K562 (cell line): ENCODE data around the gene ANKLE1. TPM values are rescaled to one million over a fixed set of nuclear protein-coding genes. Genes with fewer than 3 reads are reported as not detected.

Experiments
- ADNP ChIP-seq: fragments of 200-800 bp; sonication (Bioruptor generic); IDR thresholded peaks from 2 replicates; pipeline ENCODE4 v1.6.1; 2016; ENCODE audit warnings: missing genetic modification characterization, missing compliant biosample characterization
- BCOR ChIP-seq: fragments of 450-650 bp; IDR thresholded peaks from 2 replicates; pipeline ENCODE4 v1.6.1; 2016
- CBX1 ChIP-seq: sonication (generic); IDR thresholded peaks from 2 replicates; pipeline ENCODE4 v1.6.1; 2016; ENCODE audit warnings: antibody characterized with exemption, low read depth, mild to moderate bottlenecking
- CHD1 ChIP-seq: fragments of 200-600 bp; sonication (generic); IDR thresholded peaks from one replicate; pipeline ENCODE4 v1.6.1; 2012; ENCODE audit warnings: mild to moderate bottlenecking, moderate library complexity, low read length, inconsistent platforms
- CREB1 ChIP-seq, 2 experiments: sonication (generic) in 1 of 2; formaldehyde crosslinking in 1 of 2; IDR thresholded peaks; 2 replicates each; pipeline versions ENCODE4 v1.6.1 to v1.8.0; 2012 to 2022; ENCODE audit warnings: inconsistent platforms in 1 of 2, mild to moderate bottlenecking in 1 of 2, missing genetic modification reagents in 1 of 2, moderate library complexity in 1 of 2
- CTBP1 ChIP-seq: fragments of 450-650 bp; IDR thresholded peaks from 2 replicates; pipeline ENCODE4 v1.6.1; 2016; ENCODE audit warnings: borderline replicate concordance
- DACH1 ChIP-seq: fragments of 450-650 bp; IDR thresholded peaks from 2 replicates; pipeline ENCODE4 v1.6.1; 2018; ENCODE audit not compliant: partially characterized antibody
- DIDO1 ChIP-seq: fragments of 450-650 bp; IDR thresholded peaks from 2 replicates; pipeline ENCODE4 v1.6.1; 2016; ENCODE audit warnings: low read depth, missing biosample characterization, missing genetic modification characterization
- GABPB1 ChIP-seq: sonication (generic); formaldehyde crosslinking; IDR thresholded peaks from 2 replicates; pipeline ENCODE4 v1.8.0; 2022; ENCODE audit warnings: mild to moderate bottlenecking, missing genetic modification reagents
- GATA2 ChIP-seq: sonication (generic); formaldehyde crosslinking; IDR thresholded peaks from 2 replicates; pipeline ENCODE4 v1.4.0; 2020; ENCODE audit warnings: mild to moderate bottlenecking, missing genetic modification reagents
- HMGXB4 ChIP-seq: sonication (generic); formaldehyde crosslinking; IDR thresholded peaks from 2 replicates; pipeline ENCODE4 v1.8.1; 2023; ENCODE audit warnings: mild to moderate bottlenecking, missing genetic modification reagents
- LARP7 ChIP-seq: fragments of 450-650 bp; IDR thresholded peaks from 2 replicates; pipeline ENCODE4 v1.6.1; 2016
- MYNN ChIP-seq, 2 experiments: sonication (generic); formaldehyde crosslinking in 1 of 2; IDR thresholded peaks; 2 replicates each; pipeline versions ENCODE4 v1.5.0 to v1.6.1; 2016 to 2020; ENCODE audit warnings: antibody characterized with exemption in 1 of 2, missing genetic modification reagents in 1 of 2
- NFE2 ChIP-seq: IDR thresholded peaks from 2 replicates; pipeline ENCODE4 v1.6.1; 2014; ENCODE audit warnings: antibody characterized with exemption, low read depth
- NONO ChIP-seq, 2 experiments: fragments of 200-400 bp in 1 of 2; fragments of 450-650 bp in 1 of 2; formaldehyde crosslinking in 1 of 2; IDR thresholded peaks; 2 replicates each; pipeline ENCODE4 v1.6.1; 2017; ENCODE audit warnings: low read depth in 2 of 2, mild to moderate bottlenecking in 2 of 2, moderate library complexity in 2 of 2, low read length in 1 of 2
- PYGO2 ChIP-seq: fragments of 450-650 bp; IDR thresholded peaks from 2 replicates; pipeline ENCODE4 v1.6.1; 2016; ENCODE audit warnings: mild to moderate bottlenecking, missing genetic modification characterization, moderate library complexity, missing compliant biosample characterization
- RBM22 ChIP-seq: fragments of 200-400 bp; formaldehyde crosslinking; IDR thresholded peaks from 2 replicates; pipeline ENCODE4 v1.6.1; 2018; ENCODE audit warnings: low read length, low read depth; ENCODE audit not compliant: poor library complexity, severe bottlenecking
- RBM25 ChIP-seq: fragments of 200-400 bp; formaldehyde crosslinking; IDR thresholded peaks from 2 replicates; pipeline ENCODE4 v1.6.1; 2018; ENCODE audit warnings: low read length, low read depth, moderate library complexity; ENCODE audit not compliant: severe bottlenecking
- RCOR1 ChIP-seq, 2 experiments: IDR thresholded peaks; 2 replicates each; pipeline ENCODE4 v1.6.1; 2012; ENCODE audit warnings: low read depth in 2 of 2, low read length in 2 of 2, borderline replicate concordance in 1 of 2, improper control_type of control experiment in 1 of 2
- SMAD4 ChIP-seq: fragments of 250-450 bp; sonication (Bioruptor Pico); conservative IDR thresholded peaks from 2 replicates; pipeline ENCODE4 v1.8.0; 2021; ENCODE audit warnings: inconsistent platforms, mild to moderate bottlenecking, moderate library complexity
- XRCC4 ChIP-seq: IDR thresholded peaks from one replicate; pipeline ENCODE4 v1.6.1; 2011; ENCODE audit not compliant: insufficient read depth, insufficient read length; ENCODE audit errors: extremely low read depth
- ZFX ChIP-seq: sonication (generic); formaldehyde crosslinking; IDR thresholded peaks from 2 replicates; pipeline ENCODE4 v1.8.0; 2022; ENCODE audit warnings: mild to moderate bottlenecking, missing genetic modification reagents, moderate library complexity
- ZNF3 ChIP-seq: fragments of 250-450 bp; sonication (Bioruptor Pico); IDR thresholded peaks from 2 replicates; pipeline ENCODE4 v1.5.0; 2021; ENCODE audit warnings: mild to moderate bottlenecking, moderate library complexity
- polyA plus RNA-seq, 8 experiments: library from polyadenylated mRNA; depleted of rRNA in 4 of 8; stranded (reverse) in 5 of 8; unstranded in 3 of 8; fragments of >200 nt; fragmentation: Nextera tagmentation in 2 of 8; fragmentation: Illumina TruSeq in 1 of 8; extraction: Ambion mirVana in 2 of 8; extraction: Trizol in 1 of 8; gene quantifications; 2 replicates each; pipeline versions ENCODE4 v1.2.1 to v1.2.3, GENCODE V29; 2011 to 2014; ENCODE audit warnings: inconsistent platforms in 1 of 8, missing spikeins in 1 of 8
- total RNA-seq, 7 experiments: library from RNA; depleted of rRNA in 6 of 7; stranded (reverse); fragments of >200 nt in 6 of 7; fragmentation: Illumina TruSeq in 2 of 7; extraction: Trizol in 2 of 7; gene quantifications; 2 replicates each; pipeline versions ENCODE4 v1.2.1 to v1.2.3, GENCODE V29; 2011 to 2021; ENCODE audit warnings: low replicate concordance in 1 of 7
- TF ChIP-seq, protein P1 (sequence below): fragments of 450-650 bp; formaldehyde crosslinking; IDR thresholded peaks from 2 replicates; pipeline ENCODE4 v1.4.0; 2020; ENCODE audit warnings: mild to moderate bottlenecking, mixed read lengths
- TF ChIP-seq, protein P2 (sequence below): fragments of 450-650 bp; formaldehyde crosslinking; IDR thresholded peaks from 2 replicates; pipeline ENCODE4 v1.4.0; 2022; ENCODE audit warnings: mild to moderate bottlenecking, moderate library complexity
- TF ChIP-seq, protein P3 (sequence below): sonication (generic); formaldehyde crosslinking; IDR thresholded peaks from 2 replicates; pipeline ENCODE4 v1.8.1; 2022; ENCODE audit warnings: missing genetic modification reagents

Gene ANKLE1
- total and polyA plus RNA-seq, 9 of the 15 experiments (the other 6 are each of a cell fraction or from before 2014, with no cell fraction given) = 0.63 to 9.2 (median 2.9) TPM

DNA sequence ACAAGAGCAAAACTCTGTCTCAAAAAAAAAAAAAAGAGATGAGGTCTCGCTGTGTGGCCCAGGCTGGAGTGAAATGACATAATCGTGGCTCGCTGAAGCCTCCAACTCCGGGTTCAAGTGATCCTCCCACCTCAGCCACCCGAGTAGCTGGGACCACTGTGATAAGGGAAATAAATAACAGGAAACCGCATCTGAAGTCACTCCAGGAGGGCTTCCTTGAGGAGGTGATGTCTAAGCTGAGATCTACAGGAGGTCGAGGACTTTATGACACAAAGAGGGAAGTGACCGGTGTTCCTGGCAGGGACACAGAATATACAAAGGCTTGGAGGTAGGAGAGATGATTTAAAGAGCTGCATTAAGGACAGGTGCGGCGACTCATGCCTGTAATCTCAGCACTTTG lies 27.1 kb upstream of the ANKLE1 start (continued):
- TF ChIP-seq, protein P1, sequence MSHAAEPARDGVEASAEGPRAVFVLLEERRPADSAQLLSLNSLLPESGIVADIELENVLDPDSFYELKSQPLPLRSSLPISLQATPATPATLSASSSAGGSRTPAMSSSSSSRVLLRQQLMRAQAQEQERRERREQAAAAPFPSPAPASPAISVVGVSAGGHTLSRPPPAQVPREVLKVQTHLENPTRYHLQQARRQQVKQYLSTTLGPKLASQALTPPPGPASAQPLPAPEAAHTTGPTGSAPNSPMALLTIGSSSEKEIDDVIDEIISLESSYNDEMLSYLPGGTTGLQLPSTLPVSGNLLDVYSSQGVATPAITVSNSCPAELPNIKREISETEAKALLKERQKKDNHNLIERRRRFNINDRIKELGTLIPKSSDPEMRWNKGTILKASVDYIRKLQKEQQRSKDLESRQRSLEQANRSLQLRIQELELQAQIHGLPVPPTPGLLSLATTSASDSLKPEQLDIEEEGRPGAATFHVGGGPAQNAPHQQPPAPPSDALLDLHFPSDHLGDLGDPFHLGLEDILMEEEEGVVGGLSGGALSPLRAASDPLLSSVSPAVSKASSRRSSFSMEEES = no peak
- TF ChIP-seq CBX1 = 0 out of 2 replicates have a peak, but pooled peaks have one; percentile 48
- TF ChIP-seq ZFX (CRISPR knock-in tag) = no peak
- TF ChIP-seq RBM22 = no peak
- no peak for TF ChIP-seq CTBP1
- peak; percentile 56; the same call in 1 of the 2 replicates for TF ChIP-seq ADNP
- TF ChIP-seq DACH1 = no peak
- TF ChIP-seq CHD1 = no peak
- no peak for TF ChIP-seq GATA2
- TF ChIP-seq ZNF3 (CRISPR knock-in tag) = no peak
- TF ChIP-seq NFE2 = no peak
- TF ChIP-seq, protein P2, sequence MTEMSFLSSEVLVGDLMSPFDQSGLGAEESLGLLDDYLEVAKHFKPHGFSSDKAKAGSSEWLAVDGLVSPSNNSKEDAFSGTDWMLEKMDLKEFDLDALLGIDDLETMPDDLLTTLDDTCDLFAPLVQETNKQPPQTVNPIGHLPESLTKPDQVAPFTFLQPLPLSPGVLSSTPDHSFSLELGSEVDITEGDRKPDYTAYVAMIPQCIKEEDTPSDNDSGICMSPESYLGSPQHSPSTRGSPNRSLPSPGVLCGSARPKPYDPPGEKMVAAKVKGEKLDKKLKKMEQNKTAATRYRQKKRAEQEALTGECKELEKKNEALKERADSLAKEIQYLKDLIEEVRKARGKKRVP = no peak
- TF ChIP-seq, protein P3, sequence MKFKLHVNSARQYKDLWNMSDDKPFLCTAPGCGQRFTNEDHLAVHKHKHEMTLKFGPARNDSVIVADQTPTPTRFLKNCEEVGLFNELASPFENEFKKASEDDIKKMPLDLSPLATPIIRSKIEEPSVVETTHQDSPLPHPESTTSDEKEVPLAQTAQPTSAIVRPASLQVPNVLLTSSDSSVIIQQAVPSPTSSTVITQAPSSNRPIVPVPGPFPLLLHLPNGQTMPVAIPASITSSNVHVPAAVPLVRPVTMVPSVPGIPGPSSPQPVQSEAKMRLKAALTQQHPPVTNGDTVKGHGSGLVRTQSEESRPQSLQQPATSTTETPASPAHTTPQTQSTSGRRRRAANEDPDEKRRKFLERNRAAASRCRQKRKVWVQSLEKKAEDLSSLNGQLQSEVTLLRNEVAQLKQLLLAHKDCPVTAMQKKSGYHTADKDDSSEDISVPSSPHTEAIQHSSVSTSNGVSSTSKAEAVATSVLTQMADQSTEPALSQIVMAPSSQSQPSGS (CRISPR knock-in tag) = no peak
- TF ChIP-seq HMGXB4 (CRISPR knock-in tag) = no peak
- TF ChIP-seq NONO (IDR thresholded peaks at IDR 0.05; ENCODE audit: low read depth in 2 of 2, low read length in 1 of 2) = no peak
- no peak for TF ChIP-seq SMAD4 (CRISPR knock-in tag)
- TF ChIP-seq RBM25 = peak; percentile 87
- no peak for TF ChIP-seq PYGO2 (tag)
- TF ChIP-seq LARP7 = no peak
- no peak for TF ChIP-seq GABPB1 (CRISPR knock-in tag)
- no peak for TF ChIP-seq XRCC4
- no peak for TF ChIP-seq MYNN (IDR thresholded peaks at IDR 0.05)
- TF ChIP-seq MYNN (CRISPR knock-in tag; IDR thresholded peaks at IDR 0.05) = no peak
- TF ChIP-seq CREB1 (IDR thresholded peaks at IDR 0.05) = no peak
- TF ChIP-seq CREB1 (CRISPR knock-in tag; IDR thresholded peaks at IDR 0.05) = no peak
- no peak for TF ChIP-seq DIDO1 (tag)
- peak in 1 of 2 experiments; percentile 68; a peak in 2 of 4 replicates for TF ChIP-seq RCOR1 (IDR thresholded peaks at IDR 0.05; ENCODE audit: borderline replicate concordance in 1 of 2, low read depth in 2 of 2, low read length in 2 of 2)
- TF ChIP-seq BCOR = peak; percentile 96
